OCI-M2 (cell line): Measurements from ENCODE around the gene GRHL3.
"Not testable (repeated sequence)": the region's sequence is repeated elsewhere in the genome, so short reads cannot be mapped to it uniquely, and the experiment has no call there.

Experiments used
- DNase-seq: peaks from one replicate; lab custom pipeline; 2025; ENCODE audit not compliant: unreplicated experiment; lab: John Stamatoyannopoulos, UW

Gene GRHL3

GRCh38 chr1:24319312-24319863 lies at the start of gene GRHL3:
Gene GRHL3 (plus strand): TSS chr1:24319357. CDS start chr1:24319552, 195 bp downstream.
- DNase-seq, result no peak

GRCh38 chr1:24274203-24275103 lies 44.7 kb upstream of the GRHL3 start:
- not testable (repeated sequence) for DNase-seq

DNA sequence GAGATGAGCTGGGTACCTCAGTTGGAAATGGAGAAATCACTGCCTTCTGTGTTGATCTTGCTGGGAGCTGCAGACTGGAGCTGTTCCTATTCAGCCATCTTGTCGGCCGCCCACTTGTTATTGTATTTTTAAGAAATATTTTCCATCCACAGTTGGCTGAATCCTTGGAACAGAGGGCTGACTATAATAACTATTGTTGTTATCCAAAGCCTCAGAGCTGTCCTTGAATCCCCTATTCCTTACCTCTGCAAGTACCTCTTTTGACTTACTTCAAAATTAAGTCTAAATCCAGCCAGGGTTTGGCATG lies 44.1 kb upstream of the GRHL3 start:
- no peak for DNase-seq

GRCh38 chr1:24275510-24275909 lies 43.6 kb upstream of the GRHL3 start:
- no peak for DNase-seq

DNA sequence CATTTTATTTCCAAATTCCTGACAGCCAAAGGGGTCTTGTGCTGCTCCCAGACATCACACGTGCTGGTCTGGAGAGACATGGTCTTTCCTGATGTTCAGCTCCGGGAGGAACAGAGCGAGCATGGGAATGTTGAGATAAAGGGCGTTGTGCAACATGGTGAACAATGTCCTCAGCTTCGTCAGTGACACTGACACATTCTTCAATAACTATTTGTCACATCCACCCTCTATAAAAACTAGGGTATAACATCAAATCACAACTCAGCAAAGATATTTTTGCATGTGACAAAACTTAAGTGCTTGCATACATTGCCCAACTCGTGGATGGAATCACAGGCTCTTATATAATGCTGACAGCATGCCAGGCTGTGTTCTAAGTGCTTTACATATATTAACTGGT lies 42.4 kb upstream of the GRHL3 start:
- DNase-seq, result no peak

- DNase-seq, result no peak
These were observed 41.6 kb upstream of the GRHL3 start for GRCh38 chr1:24277420-24278169.

- DNase-seq, result no peak
These were observed 40.4 kb upstream of the GRHL3 start for GRCh38 chr1:24278726-24279125.

DNA sequence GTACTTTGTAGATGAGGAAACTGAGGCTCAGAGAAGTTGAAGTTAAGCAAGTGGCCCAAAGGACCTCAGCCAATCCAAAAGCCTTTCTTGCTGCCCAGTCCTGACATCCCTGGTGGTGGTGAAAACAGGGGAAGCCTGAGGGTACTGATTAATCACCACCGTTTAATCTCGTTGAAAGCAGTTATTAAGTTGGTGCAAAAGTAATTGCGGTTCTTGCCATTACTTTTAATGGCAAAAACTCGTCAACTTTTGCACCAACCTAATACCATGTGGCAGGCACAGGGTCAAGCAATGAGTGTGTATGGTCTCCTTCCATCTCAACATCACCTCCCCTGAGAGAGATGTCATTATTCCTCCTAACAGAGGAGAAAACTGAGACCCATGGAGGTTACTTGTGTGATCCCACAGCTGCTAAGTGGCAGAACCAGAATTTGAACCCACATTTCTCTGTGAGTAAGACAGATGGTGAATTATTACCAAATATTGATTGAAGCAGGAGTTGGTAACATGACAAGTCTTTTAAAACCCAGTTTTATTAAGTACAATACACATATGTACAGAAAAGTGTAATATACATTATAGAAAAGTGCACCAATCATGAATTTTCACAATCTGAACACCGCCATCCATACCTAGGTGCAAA lies 39.4 kb upstream of the GRHL3 start:
- no peak for DNase-seq

- DNase-seq, result no peak
These were observed 37.6 kb upstream of the GRHL3 start for GRCh38 chr1:24281591-24281990.

- DNase-seq, result no peak
These were observed 36.7 kb upstream of the GRHL3 start for GRCh38 chr1:24282491-24282890.

GRCh38 chr1:24283326-24284155 lies 35.6 kb upstream of the GRHL3 start:
- no peak for DNase-seq

- no peak for DNase-seq
These were observed 35.0 kb upstream of the GRHL3 start for GRCh38 chr1:24284156-24284471.

- DNase-seq, result no peak
These were observed 33.9 kb upstream of the GRHL3 start for GRCh38 chr1:24285231-24285630.

- DNase-seq, result no peak
These were observed 32.7 kb upstream of the GRHL3 start for GRCh38 chr1:24286246-24287010.

- DNase-seq, result not testable (repeated sequence)
These were observed 31.4 kb upstream of the GRHL3 start for GRCh38 chr1:24287779-24288178.

DNA sequence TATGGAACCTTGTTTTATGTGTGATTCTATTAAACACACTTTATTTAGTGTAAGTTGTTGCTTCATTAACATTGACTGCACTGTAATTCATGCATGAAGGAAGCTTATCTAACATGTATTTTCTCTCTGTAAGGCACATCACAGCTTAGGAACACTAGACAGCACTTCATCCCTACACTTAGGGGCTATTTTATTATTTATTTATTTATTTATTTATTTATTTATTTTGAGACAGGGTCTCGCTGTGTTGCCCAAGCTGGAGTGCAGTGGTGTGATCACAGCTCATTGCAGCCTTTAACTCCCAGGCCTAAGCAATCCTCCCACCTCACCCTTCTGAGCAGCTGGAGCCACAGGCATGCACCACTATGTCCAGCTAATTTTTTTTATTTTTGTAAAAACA lies 30.7 kb upstream of the GRHL3 start:
- no peak for DNase-seq

- DNase-seq, result no peak
These were observed 29.1 kb upstream of the GRHL3 start for GRCh38 chr1:24289937-24290595.

DNA sequence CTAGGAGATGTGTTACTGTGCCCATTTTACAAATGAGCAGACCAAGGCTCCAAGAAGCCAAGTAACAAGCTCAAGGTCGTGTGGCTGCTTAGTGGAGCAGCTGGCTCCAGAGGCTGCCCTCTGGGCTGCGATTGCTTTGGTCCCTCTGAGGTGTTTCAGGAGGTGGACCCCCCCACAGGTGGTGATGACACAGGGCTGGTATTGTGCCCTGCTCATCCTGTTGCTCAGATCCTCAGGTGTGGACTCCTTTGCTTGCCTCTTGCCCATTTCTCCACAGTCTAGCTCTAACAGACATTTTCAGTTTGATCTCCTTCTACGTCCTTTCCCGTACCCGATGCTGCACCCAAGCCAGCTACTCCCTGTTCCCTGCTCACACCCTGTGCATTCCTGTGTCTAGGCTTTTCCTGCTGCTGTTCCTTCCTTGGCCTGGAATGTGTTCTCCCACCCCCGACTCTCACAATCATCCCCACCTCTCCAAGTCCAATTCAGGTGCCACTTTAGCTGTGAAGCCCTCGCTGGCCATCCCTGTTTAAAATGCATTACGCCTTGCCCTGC lies 28.1 kb upstream of the GRHL3 start:
- DNase-seq, result no peak

DNA sequence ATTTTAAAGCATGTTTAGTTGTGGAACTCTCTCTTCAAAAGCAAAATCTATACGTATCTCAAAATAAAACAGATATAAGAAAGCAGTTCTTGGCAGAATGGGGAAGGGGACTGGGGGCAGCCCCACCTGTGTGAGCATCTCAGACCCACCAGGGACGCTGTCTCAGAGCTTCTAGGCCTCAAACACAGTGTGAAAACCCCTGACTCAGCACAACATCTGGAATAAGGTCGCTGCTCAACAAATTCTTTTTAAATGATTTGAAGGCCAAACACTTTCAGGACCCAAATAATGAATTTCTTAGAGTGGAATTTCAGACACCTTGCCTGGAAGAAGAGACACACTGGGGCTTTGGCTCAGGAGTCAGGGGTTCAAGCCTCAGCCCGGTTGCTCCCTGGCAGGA lies 27.1 kb upstream of the GRHL3 start:
- no peak for DNase-seq
